GM12878 (cell line): ENCODE data around the gene TMEM91.
A peak's percentile ranks its signal among the peaks of the same experiment; 100 is the strongest.

Experiments
- BACH1 ChIP-seq: fragments of 450-650 bp; IDR thresholded peaks from 2 replicates; pipeline ENCODE4 v1.6.1; 2017; ENCODE audit warnings: mild to moderate bottlenecking, borderline replicate concordance
- CEBPB ChIP-seq, 2 experiments: fragments of 150-350 bp in 1 of 2; IDR thresholded peaks; 2 replicates each; pipeline ENCODE4 v1.6.1; 2012 to 2014; ENCODE audit warnings: low read depth in 2 of 2, low read length in 2 of 2, borderline replicate concordance in 1 of 2, inconsistent platforms in 1 of 2
- CHD2 ChIP-seq: IDR thresholded peaks from 2 replicates; pipeline ENCODE4 v1.6.1; 2011; ENCODE audit warnings: low read depth, low read length, improper control_type of control experiment, borderline replicate concordance
- FOS ChIP-seq: IDR thresholded peaks from 3 replicates; pipeline ENCODE4 v1.6.1; 2011; ENCODE audit warnings: borderline replicate concordance; ENCODE audit not compliant: insufficient read length; ENCODE audit errors: extremely low read depth
- FOXK2 ChIP-seq: fragments of 450-650 bp; IDR thresholded peaks from 2 replicates; pipeline ENCODE4 v1.6.1; 2017; ENCODE audit warnings: mild to moderate bottlenecking, moderate library complexity
- NR2C1 ChIP-seq: fragments of 450-650 bp; IDR thresholded peaks from 2 replicates; pipeline ENCODE4 v1.6.1; 2017; ENCODE audit warnings: antibody characterized with exemption, mild to moderate bottlenecking, moderate library complexity
- NR2F1 ChIP-seq: fragments of 450-650 bp; conservative IDR thresholded peaks from 2 replicates; pipeline ENCODE4 v1.6.1; 2017; ENCODE audit warnings: mild to moderate bottlenecking
- POLR2A ChIP-seq: IDR thresholded peaks from 2 replicates; pipeline ENCODE4 v1.6.1; 2011; ENCODE audit warnings: low read depth, mild to moderate bottlenecking, low read length
- SP1 ChIP-seq: IDR thresholded peaks from one replicate; pipeline ENCODE4 v1.6.1; 2011; ENCODE audit warnings: low read depth, low read length
- TF ChIP-seq, protein P1 (sequence below): fragments of 450-650 bp; IDR thresholded peaks from 2 replicates; pipeline ENCODE4 v1.6.1; 2014; ENCODE audit warnings: mild to moderate bottlenecking
- TF ChIP-seq, protein P2 (sequence below), 3 experiments: IDR thresholded peaks in 2 of 3; conservative IDR thresholded peaks in 1 of 3; 2 replicates each; pipeline ENCODE4 v1.5.1; 2011; ENCODE audit warnings: low read depth in 3 of 3, low read length in 3 of 3, mild to moderate bottlenecking in 3 of 3, control low read depth in 2 of 3, moderate library complexity in 2 of 3, inconsistent platforms in 1 of 3, mixed read lengths in 1 of 3; ENCODE audit not compliant: control insufficient read depth in 2 of 3, insufficient read depth in 1 of 3; ENCODE audit errors: extremely low read depth in 1 of 3

DNA sequence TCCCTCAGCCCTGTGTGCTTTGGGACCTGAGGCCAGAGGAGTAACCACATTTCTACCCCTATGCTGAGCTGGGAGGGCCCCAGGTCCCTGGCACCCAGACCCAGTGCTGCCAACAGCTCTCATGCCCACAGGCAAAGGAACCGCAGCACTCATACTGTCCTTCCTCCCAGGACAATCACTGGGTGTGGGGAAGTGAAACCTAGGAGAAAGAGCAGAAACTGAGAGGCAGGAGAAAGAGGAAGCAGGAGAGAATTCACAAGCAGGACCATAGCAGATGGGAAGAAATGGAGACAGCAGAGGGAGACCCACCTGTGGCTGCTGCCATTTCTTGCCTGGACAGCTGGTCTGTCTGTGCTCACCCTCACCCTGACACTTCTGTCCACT lies 47.5 kb upstream of the TMEM91 start:
- TF ChIP-seq FOS: no peak
- no peak for TF ChIP-seq NR2C1
- TF ChIP-seq CHD2: no peak
- TF ChIP-seq BACH1: no peak
- TF ChIP-seq, protein P1, sequence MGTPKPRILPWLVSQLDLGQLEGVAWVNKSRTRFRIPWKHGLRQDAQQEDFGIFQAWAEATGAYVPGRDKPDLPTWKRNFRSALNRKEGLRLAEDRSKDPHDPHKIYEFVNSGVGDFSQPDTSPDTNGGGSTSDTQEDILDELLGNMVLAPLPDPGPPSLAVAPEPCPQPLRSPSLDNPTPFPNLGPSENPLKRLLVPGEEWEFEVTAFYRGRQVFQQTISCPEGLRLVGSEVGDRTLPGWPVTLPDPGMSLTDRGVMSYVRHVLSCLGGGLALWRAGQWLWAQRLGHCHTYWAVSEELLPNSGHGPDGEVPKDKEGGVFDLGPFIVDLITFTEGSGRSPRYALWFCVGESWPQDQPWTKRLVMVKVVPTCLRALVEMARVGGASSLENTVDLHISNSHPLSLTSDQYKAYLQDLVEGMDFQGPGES: no peak
- TF ChIP-seq POLR2A: 0 out of 2 replicates have a peak, but pooled peaks have one; percentile 8
- TF ChIP-seq NR2F1: no peak
- TF ChIP-seq, protein P2, sequence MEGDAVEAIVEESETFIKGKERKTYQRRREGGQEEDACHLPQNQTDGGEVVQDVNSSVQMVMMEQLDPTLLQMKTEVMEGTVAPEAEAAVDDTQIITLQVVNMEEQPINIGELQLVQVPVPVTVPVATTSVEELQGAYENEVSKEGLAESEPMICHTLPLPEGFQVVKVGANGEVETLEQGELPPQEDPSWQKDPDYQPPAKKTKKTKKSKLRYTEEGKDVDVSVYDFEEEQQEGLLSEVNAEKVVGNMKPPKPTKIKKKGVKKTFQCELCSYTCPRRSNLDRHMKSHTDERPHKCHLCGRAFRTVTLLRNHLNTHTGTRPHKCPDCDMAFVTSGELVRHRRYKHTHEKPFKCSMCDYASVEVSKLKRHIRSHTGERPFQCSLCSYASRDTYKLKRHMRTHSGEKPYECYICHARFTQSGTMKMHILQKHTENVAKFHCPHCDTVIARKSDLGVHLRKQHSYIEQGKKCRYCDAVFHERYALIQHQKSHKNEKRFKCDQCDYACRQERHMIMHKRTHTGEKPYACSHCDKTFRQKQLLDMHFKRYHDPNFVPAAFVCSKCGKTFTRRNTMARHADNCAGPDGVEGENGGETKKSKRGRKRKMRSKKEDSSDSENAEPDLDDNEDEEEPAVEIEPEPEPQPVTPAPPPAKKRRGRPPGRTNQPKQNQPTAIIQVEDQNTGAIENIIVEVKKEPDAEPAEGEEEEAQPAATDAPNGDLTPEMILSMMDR (IDR thresholded peaks at IDR 0.05 in 2 of 3, conservative IDR thresholded peaks at IDR 0.05 in 1 of 3; ENCODE audit: control insufficient read depth in 2 of 3, extremely low read depth in 1 of 3, insufficient read depth in 1 of 3, low read depth in 3 of 3, low read length in 3 of 3): no peak
- no peak for TF ChIP-seq FOXK2
- no peak for TF ChIP-seq SP1
- TF ChIP-seq CEBPB (IDR thresholded peaks at IDR 0.05; ENCODE audit: borderline replicate concordance in 1 of 2, low read depth in 2 of 2, low read length in 2 of 2): no peak
